Testis (tissue), 3 donors: Measurements from ENCODE around the gene CRABP2. TPM values are rescaled to one million over a fixed set of nuclear protein-coding genes. Genes with fewer than 3 reads are reported as not detected.

ENCODE experiments used
- DNase-seq: peaks from one replicate; pipeline ENCODE4 v3.0.0-alpha.2; 2019
- H3K27ac ChIP-seq, 2 donors: fragments of 200-600 bp; sonication (generic); one replicate each; pipeline ENCODE4 v1.5.1; 2019
- H3K27me3 ChIP-seq: fragments of 200-600 bp; sonication (generic); one replicate; pipeline ENCODE4 v1.5.1; 2019
- H3K36me3 ChIP-seq: fragments of 200-600 bp; sonication (generic); one replicate; pipeline ENCODE4 v1.5.1; 2017; ENCODE audit warnings: low read depth; ENCODE audit errors: missing control alignments
- H3K4me1 ChIP-seq: fragments of 200-600 bp; sonication (generic); one replicate; pipeline ENCODE4 v1.5.1; 2019
- H3K4me3 ChIP-seq, 2 donors: fragments of 200-600 bp; sonication (generic); one replicate each; pipeline ENCODE4 v1.5.1; 2017 to 2019
- H3K9me3 ChIP-seq: fragments of 200-600 bp; sonication (generic); one replicate; pipeline ENCODE4 v1.5.1; 2017
- CTCF ChIP-seq, 3 experiments: fragments of 450-650 bp in 2 of 3; fragments of 200-600 bp in 1 of 3; sonication (generic) in 1 of 3; IDR thresholded peaks; one replicate each; pipeline ENCODE4 v1.5.1; 2016 to 2019; ENCODE audit warnings: antibody characterized with exemption in 3 of 3, mild to moderate bottlenecking in 2 of 3, moderate library complexity in 1 of 3
- POLR2A ChIP-seq: fragments of 450-650 bp; IDR thresholded peaks from one replicate; pipeline ENCODE4 v1.6.1; 2017; ENCODE audit warnings: antibody characterized with exemption, mild to moderate bottlenecking, moderate library complexity
- WGBS, 2 donors: methylation state at CpG; one replicate each; pipeline ENCODE4 v1.1.5; 2018; 5-methylcytosine and 5-hydroxymethylcytosine counted together
- intact Hi-C: fragments of 100-400 bp; cut with DNase I; formaldehyde crosslinking; loops from one replicate; pipeline ENCODE4 v1.15.1; 2023; ENCODE audit warnings: low total_unique reads
- polyA plus RNA-seq: library from polyadenylated mRNA; stranded (reverse); fragments of 350-450 nt; fragmentation: Illumina TruSeq; extraction: RNeasy Lipid Tissue Mini Kit (QIAGEN cat#74804); gene quantifications from one replicate; pipeline ENCODE4 v1.2.3, GENCODE V29; 2014; ENCODE audit warnings: low read depth, low replicate concordance; ENCODE audit not compliant: insufficient read depth
- total RNA-seq, 2 donors: library from RNA; depleted of rRNA; stranded (reverse); fragments of >200 nt; gene quantifications; one replicate each; pipeline ENCODE4 v1.2.3, GENCODE V29; 2016

The CRABP2 gene
- total and polyA plus RNA-seq, 3 donors from 2014 or later: 2.1 to 21.0 (median 6.8) TPM

- H3K36me3 ChIP-seq: no peaks in the 10 kb centered on the region
- peaks cover 56% of the 10 kb centered on the region for H3K4me1 ChIP-seq
- peak overlapping the region; percentile 97 for H3K27ac ChIP-seq
- WGBS, 2 donors: 22 to 27% methylated on average over 9 of the region's 9 CpGs
- TF ChIP-seq POLR2A (no peak), CTCF (IDR thresholded peaks at IDR 0.05) (no peak)
- H3K9me3 ChIP-seq: no peaks in the 10 kb centered on the region
- peak; percentile 67 for DNase-seq
- intact Hi-C loops: no loop called here
- H3K4me3 ChIP-seq: peak overlapping the region in 1 of 2 donors; percentile 99
- no peaks in the 10 kb centered on the region for H3K27me3 ChIP-seq
Observed at GRCh38 chr1:156748670-156749418, 43.5 kb upstream of the CRABP2 start.

- TF ChIP-seq CTCF (IDR thresholded peaks at IDR 0.05) (no peak), POLR2A (no peak)
- intact Hi-C loops: no loop called here
- 18 to 19% methylated on average over 8 of the region's 8 CpGs for WGBS, 2 donors
- Histone ChIP-seq H3K4me1 (peaks cover 54% of the 10 kb centered on the region), H3K27ac (peak overlapping the region; percentile 97), H3K4me3 (peak overlapping the region in 1 of 2 donors; percentile 99), H3K9me3 (no peaks in the 10 kb centered on the region), H3K27me3 (no peaks in the 10 kb centered on the region), H3K36me3 (no peaks in the 10 kb centered on the region)
- DNase-seq: no peak
Observed at GRCh38 chr1:156747742-156748669, 42.6 kb upstream of the CRABP2 start.

GRCh38 chr1:156746728-156747631 lies 41.6 kb upstream of the CRABP2 start:
- no peaks in the 10 kb centered on the region for H3K36me3 ChIP-seq
- H3K27ac ChIP-seq: peak overlapping the region; percentile 97
- WGBS, 2 donors: 0 to 1% methylated on average over 10 to 21 of the region's 29 CpGs
- peaks cover 47% of the 10 kb centered on the region for H3K4me1 ChIP-seq
- peak overlapping the region; percentile 55 to 65 for H3K4me3 ChIP-seq
- DNase-seq: peak; percentile 94
- TF ChIP-seq POLR2A (no peak), CTCF (IDR thresholded peaks at IDR 0.05) (no peak)
- intact Hi-C loops: no loop called here
- no peaks in the 10 kb centered on the region for H3K27me3 ChIP-seq
- no peaks in the 10 kb centered on the region for H3K9me3 ChIP-seq

- Histone ChIP-seq H3K4me1 (peaks cover 51% of the 10 kb centered on the region), H3K27ac (peak overlapping the region; percentile 97), H3K4me3 (peak overlapping the region; percentile 55 to 65), H3K36me3 (no peaks in the 10 kb centered on the region), H3K27me3 (no peaks in the 10 kb centered on the region), H3K9me3 (no peaks in the 10 kb centered on the region)
- DNase-seq: no peak
- WGBS, 2 donors: 31 to 34% methylated on average over 8 to 9 of the region's 9 CpGs
- TF ChIP-seq POLR2A: no peak
- TF ChIP-seq CTCF (IDR thresholded peaks at IDR 0.05): no peak
- intact Hi-C loops: no loop called here
Observed at GRCh38 chr1:156746406-156746727, 41.0 kb upstream of the CRABP2 start.
